Measurements from ENCODE around the gene DPEP2. TPM values are rescaled to one million over a fixed set of nuclear protein-coding genes. Genes with fewer than 3 reads are reported as not detected.
"Not testable (repeated sequence)": the region's sequence is repeated elsewhere in the genome, so short reads cannot be mapped to it uniquely, and the experiment has no call there.

DPEP2 gene
- total and polyA plus RNA-seq, 8 donors = 0.61 to 5.2 (median 1.7) TPM; not detected in 2

DNA sequence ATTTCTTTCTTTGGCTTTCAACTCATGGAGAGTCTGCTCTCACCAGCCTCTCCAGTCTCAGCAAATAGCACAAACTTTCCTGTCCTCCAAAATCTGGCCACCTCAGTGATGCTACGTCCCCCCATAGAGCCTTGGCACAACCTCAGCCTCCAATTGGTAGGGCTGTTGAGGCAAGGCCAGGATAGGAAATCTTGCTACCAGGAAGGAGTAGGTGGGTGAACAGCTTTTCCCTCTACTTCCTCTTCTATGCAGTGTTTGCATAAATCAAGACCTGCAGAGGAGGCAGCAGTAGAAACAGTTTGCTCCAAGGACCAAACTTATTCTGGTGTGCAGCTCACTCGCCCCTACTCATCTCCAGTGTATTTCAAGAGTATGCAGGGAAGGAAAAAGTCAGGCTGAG, 701 bp upstream of the DPEP2 start:
- Histone ChIP-seq H3K27ac (peak overlapping the region in 3 of 5 donors; percentile 25 to 66 (median 65)), H3K36me3 (no peaks in the 10 kb centered on the region), H3K4me1 (peaks cover 0 to 30% (median 7%) of the 10 kb centered on the region in 4 donors), H3K27me3 (no peaks in the 10 kb centered on the region), H3K4me3 (no peak overlapping the region), H3K9me3 (no peaks in the 10 kb centered on the region)
- TF ChIP-seq POLR2AphosphoS5 (IDR thresholded peaks at IDR 0.05) = no peak
- TF ChIP-seq, protein P1, sequence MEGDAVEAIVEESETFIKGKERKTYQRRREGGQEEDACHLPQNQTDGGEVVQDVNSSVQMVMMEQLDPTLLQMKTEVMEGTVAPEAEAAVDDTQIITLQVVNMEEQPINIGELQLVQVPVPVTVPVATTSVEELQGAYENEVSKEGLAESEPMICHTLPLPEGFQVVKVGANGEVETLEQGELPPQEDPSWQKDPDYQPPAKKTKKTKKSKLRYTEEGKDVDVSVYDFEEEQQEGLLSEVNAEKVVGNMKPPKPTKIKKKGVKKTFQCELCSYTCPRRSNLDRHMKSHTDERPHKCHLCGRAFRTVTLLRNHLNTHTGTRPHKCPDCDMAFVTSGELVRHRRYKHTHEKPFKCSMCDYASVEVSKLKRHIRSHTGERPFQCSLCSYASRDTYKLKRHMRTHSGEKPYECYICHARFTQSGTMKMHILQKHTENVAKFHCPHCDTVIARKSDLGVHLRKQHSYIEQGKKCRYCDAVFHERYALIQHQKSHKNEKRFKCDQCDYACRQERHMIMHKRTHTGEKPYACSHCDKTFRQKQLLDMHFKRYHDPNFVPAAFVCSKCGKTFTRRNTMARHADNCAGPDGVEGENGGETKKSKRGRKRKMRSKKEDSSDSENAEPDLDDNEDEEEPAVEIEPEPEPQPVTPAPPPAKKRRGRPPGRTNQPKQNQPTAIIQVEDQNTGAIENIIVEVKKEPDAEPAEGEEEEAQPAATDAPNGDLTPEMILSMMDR (IDR thresholded peaks at IDR 0.05) = no peak
- no peak for TF ChIP-seq POLR2A (IDR thresholded peaks at IDR 0.05)
- no peak for TF ChIP-seq EP300 (IDR thresholded peaks at IDR 0.05)
- no peak for DNase-seq
- intact Hi-C loops (cut with DNase I; ENCODE audit: low total_unique reads) = no loop called here
- WGBS, 5 donors = 47 to 75% (median 70%) methylated on average over 2 of the region's 2 CpGs

DNA sequence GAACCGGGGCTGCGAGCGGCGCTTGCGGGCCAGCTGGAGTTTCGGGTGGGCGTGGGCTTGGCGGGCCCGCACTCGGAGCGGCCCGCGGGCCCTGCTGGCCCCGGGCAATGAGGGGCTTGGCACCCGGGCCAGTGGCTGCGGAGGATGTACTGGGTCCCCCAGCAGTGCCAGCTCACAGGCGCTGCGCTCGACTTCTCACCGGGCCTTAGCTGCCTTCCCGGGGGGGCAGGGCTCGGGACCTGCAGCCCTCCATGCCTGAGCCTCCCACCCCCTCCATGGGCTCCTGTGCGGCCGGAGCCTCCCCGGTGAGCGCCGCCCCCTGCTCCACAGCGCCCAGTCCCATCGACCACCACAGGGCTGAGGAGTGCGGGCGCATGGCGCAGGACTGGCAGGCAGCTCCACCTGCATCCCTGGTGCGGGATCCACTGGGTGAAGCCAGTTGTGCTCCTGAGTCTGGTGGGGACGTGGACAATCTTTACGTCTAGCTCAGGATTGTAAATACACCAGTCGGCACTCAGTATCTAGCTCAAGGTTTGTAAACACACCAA, 979 bp downstream of the DPEP2 start:
- Histone ChIP-seq H3K4me3 (peak overlapping the region in 1 of 4 donors; percentile 19), H3K4me1 (peaks cover 5 to 34% (median 13%) of the 10 kb centered on the region in 4 donors), H3K27ac (peak overlapping the region in 1 of 5 donors; percentile 65)
- intact Hi-C loops (cut with DNase I; ENCODE audit: low total_unique reads); H3K36me3 ChIP-seq; H3K27me3 ChIP-seq; H3K9me3 ChIP-seq; DNase-seq: not testable (repeated sequence)
- WGBS, 5 donors = 80 to 93% (median 92%) methylated on average over 1 to 36 of the region's 36 CpGs

DNA sequence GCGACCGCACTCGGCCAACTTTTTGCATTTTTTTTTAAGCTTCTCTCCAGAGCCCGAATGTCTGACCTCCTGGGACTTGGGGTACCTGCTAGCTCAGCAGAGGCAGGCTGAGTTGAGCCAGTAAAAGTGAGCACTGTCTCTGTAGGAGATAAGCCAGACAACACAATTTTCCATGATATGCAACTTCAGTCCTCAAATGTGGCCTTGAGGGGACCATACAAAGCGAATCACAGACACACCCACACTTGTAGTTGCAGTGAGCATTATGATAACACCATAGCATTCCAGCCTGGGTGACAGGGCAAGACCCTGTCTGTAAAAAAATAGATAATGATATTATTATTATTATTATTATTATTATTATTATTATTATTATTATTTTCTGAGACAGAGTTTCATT, 2.6 kb downstream of the DPEP2 start:
- H3K27ac ChIP-seq = no peak overlapping the region
- TF ChIP-seq POLR2AphosphoS5 (IDR thresholded peaks at IDR 0.05) (no peak), EP300 (IDR thresholded peaks at IDR 0.05) (no peak), POLR2A (IDR thresholded peaks at IDR 0.05) (no peak)
- TF ChIP-seq, protein P1 (IDR thresholded peaks at IDR 0.05) = no peak
- H3K4me1 ChIP-seq = peaks cover 11 to 42% (median 20%) of the 10 kb centered on the region in 4 donors
- no peaks in the 10 kb centered on the region for H3K9me3 ChIP-seq
- DNase-seq = no peak
- H3K4me3 ChIP-seq = no peak overlapping the region
- no peaks in the 10 kb centered on the region for H3K27me3 ChIP-seq
- WGBS, 5 donors = 91 to 97% (median 94%) methylated on average over 5 of the region's 5 CpGs
- H3K36me3 ChIP-seq = no peaks in the 10 kb centered on the region
- intact Hi-C loops (cut with DNase I; ENCODE audit: low total_unique reads) = no loop called here

DNA sequence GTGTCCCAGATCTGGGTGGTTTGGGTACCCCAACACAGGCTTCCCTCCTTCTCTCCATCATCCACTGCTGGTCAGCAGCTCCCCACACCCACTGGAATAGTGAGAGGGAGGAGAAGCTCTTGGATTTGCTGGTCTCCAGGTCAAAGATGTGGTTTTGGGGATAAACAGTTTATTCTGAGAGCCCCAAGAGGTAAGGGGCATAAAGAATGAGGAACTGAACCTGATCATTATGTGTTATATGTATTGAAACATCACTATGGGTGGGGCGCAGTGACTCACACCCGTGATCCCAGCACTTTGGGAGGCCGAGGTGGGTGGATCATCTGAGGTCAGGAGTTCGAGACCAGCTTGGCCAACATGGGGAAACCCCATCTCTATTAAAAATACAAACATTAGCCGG, 3.9 kb downstream of the DPEP2 start:
- Histone ChIP-seq H3K27me3 (no peaks in the 10 kb centered on the region), H3K27ac (no peak overlapping the region), H3K4me1 (peaks cover 11 to 33% (median 20%) of the 10 kb centered on the region in 4 donors), H3K4me3 (no peak overlapping the region), H3K9me3 (no peaks in the 10 kb centered on the region), H3K36me3 (no peaks in the 10 kb centered on the region)
- WGBS, 5 donors = 44 to 70% (median 54%) methylated on average over 5 of the region's 5 CpGs
- TF ChIP-seq, protein P1 (IDR thresholded peaks at IDR 0.05) = no peak
- no peak for TF ChIP-seq POLR2A (IDR thresholded peaks at IDR 0.05)
- no peak for TF ChIP-seq EP300 (IDR thresholded peaks at IDR 0.05)
- no peak for TF ChIP-seq POLR2AphosphoS5 (IDR thresholded peaks at IDR 0.05)
- intact Hi-C loops (cut with DNase I; ENCODE audit: low total_unique reads) = no loop called here
- no peak for DNase-seq

DNA sequence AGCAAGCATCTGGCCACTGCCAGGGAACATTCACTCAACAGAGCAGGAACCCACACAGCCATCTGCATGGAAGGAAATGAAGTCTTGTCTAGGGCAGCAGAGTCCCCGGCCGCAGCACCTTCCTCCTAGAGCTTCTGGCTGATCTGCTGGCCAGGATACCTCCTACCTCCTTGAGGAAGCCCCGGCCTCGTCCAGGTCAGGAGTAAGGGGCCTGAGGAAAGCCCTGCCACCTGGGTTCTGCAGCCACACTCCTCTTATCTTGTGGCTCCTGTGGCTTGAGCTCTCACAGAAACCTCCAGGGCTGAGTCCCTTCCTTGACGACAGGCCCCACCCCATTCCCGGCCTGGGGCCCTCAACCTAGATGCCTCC, 5.3 kb downstream of the DPEP2 start:
- intact Hi-C loops (cut with DNase I; ENCODE audit: low total_unique reads) = loop anchor here (5.0 kb wide), 1 partner anchor 43 kb away; no protein-coding TSS in a partner anchor
- H3K4me1 ChIP-seq = peaks cover 11 to 21% (median 13%) of the 10 kb centered on the region in 4 donors
- H3K36me3 ChIP-seq, DNase-seq, H3K9me3 ChIP-seq, H3K27me3 ChIP-seq: not testable (repeated sequence)
- peak overlapping the region; percentile 2 to 80 (median 72) for H3K27ac ChIP-seq
- peak overlapping the region in 1 of 4 donors; percentile 42 for H3K4me3 ChIP-seq
- WGBS, 5 donors = 48 to 64% (median 60%) methylated on average over 2 to 5 of the region's 6 CpGs

Data from stomach (tissue), 9 donors.